Hindlimb muscle (tissue), 1 donor: Measurements from ENCODE around the gene CNTF. TPM values are rescaled to one million over a fixed set of nuclear protein-coding genes. Genes with fewer than 3 reads are reported as not detected.
A peak's percentile ranks its signal among the peaks of the same experiment; 100 is the strongest.

ENCODE experiments used
- DNase-seq: peaks from one replicate; pipeline ENCODE4 v3.0.0-alpha.2; 2013
- polyA plus RNA-seq: library from polyadenylated mRNA; unstranded; fragments of 120-200 nt; gene quantifications from one replicate; pipeline ENCODE4 v1.2.1, GENCODE V29; 2013; ENCODE audit not compliant: insufficient read length

Gene CNTF
- polyA plus RNA-seq, 1 donor, result 0.61 TPM

GRCh38 chr11:58645854-58646253 is 23.4 kb downstream of the CNTF start:
- DNase-seq, result no peak

GRCh38 chr11:58647141-58647699 is 24.8 kb downstream of the CNTF start:
- DNase-seq, result no peak

DNA sequence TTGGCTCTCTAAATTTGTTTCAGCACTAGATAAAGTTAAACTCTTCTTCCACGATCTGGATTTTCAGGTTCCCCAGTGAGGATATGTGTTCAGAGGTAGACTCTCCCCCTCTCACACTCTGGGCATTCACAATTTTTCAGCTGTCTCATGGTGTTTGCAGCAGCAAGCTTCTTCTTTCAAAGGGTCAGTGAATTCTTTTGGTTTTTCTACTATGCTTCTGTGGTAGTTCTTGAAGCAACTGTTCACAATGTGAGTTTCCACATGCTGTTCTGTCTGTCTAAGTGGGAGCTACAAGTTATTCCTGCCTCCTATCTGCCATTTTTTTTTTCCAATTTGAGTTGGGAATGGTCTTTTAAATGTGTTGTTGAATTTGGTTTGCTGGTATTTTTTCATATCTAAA is 25.4 kb downstream of the CNTF start:
- DNase-seq, result no peak

- DNase-seq, result no peak
Observed at GRCh38 chr11:58649623-58650022, 27.2 kb downstream of the CNTF start.

DNA sequence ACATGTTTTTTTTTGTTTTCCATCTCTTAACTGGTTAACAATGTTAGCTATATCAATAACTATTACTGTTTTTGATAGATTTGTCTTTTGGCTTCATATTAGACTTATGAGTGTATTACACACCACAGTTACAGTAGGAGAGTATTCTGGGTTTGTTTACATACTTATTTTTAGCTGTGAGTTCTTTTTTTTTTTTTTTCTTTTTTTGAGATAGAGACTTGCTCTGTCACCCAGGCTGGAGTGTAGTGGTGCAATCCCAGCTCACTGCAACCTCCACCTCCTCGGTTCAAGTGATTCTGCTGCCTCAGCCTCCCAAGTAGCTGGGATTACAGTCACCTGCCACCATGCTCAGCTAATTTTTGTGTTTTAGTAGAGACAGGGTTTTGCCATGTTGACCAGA is 28.0 kb downstream of the CNTF start:
- no peak for DNase-seq

DNA sequence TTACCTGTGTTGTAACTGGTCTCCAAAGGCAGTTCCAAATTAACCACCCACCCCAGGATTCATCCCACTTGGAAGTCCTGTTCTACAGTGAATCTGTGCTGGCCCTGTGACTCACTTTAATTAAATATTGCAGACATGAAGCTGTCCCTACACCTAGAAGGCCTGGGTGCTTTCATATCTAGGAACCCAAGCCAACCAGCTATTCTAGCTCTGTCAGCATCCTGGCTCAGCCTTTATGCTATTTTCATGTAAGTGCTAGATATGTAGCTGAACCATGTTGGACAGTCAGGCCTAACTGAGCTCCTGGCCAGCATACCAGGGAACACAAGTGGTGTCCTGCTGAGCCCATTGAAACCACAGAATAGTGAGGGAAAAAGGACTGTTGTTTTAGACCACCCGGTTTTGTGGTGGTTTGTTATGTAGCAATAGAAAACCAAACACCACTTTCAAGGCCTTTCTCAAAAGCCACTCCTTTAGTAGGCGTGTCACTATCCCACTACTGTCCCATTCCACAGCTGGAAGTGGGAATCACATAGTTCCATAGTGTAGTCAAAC is 30.3 kb downstream of the CNTF start:
- no peak for DNase-seq

GRCh38 chr11:58654079-58654907 is 31.8 kb downstream of the CNTF start:
- DNase-seq, result peak; percentile 70

DNA sequence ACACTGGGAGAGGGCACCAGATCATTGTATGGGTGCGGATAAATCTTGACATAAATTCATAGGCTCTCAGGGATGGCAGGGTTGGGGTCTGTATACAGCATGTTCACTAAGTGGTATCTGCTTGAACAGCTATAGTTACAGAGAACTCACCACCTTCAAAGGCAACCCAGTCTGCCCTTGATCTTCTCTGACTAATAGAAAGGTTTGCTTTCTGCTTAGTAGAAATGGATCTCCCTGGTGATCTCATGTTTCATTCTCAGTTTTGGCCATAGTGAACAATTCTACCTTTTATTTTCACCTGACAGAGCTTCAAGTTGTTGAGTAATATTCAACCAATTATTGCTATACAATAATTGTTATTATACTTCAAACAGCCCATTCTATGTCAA is 32.4 kb downstream of the CNTF start:
- no peak for DNase-seq

GRCh38 chr11:58656348-58656747 is 33.9 kb downstream of the CNTF start:
- no peak for DNase-seq

DNA sequence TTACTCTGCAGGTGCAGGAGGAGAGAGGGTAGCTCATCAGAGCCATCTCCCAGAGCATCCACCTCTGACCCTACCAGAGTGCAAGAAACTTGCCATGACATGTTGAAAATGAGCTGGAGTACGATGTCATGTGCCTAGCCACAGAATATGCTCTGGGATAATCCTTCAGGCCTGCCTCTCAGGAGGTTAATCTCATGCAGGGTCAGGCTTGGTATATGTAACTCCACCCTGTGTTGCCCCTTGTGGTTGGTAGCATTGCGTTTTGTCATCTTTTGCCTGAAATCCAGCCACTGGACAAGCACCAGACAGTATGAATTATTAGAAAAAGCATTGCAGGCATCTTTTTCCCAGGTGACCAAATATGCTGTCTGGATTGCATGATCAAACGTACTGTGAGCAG is 36.2 kb downstream of the CNTF start:
- no peak for DNase-seq

GRCh38 chr11:58659404-58659803 is 36.9 kb downstream of the CNTF start:
- DNase-seq, result no peak

DNA sequence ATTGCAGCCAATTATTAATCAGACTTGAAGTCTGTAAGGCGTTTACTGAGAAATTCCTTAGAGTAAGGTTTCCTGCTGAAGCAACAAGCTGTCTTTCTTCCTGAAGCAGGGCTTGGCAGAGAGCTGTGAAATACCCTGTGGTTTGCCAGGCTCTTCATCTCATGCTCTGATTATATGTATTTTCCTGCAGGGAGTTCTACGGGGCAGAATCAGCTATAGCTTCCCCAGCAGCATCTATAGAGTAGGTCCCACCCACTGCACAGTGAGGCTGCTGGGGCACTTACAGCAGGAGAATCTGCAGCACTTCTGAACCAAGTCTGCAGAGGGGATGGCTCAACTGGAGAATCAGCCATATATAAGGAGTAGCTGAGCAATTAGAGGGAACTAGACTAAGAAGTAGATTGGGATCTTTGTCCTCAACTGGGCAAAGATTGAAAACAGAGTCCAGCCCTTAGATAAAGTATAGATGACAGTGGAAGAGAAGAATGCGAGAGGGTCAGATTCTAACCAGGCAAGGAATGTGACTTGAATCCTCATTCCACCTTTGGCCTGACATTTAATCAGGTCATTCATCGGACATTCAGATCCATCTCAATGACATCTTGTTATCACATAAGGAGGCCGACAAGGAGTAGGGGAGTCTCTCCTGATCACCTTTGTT is 37.6 kb downstream of the CNTF start:
- no peak for DNase-seq

- no peak for DNase-seq
Observed at GRCh38 chr11:58671983-58672633, 49.6 kb downstream of the CNTF start.

DNA sequence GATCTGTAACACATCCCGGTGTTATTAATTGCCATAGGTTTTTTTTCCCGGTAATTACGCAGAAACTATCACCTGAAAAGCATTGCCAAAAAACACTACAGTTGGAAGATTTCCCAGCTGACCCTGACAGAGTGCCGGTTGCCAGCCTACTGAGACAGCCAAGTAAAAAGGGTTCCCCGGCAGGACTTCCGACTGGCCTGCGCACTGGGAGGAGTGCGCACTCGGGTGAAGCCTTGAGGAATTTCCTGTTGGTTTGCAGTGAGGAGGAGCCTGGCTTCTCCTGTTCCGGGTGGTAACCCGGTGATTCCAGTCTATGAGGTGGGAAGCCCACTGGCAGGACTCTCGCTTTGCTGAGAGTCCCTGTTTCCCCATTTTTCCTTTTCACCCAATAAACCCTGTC is 52.1 kb downstream of the CNTF start:
- DNase-seq, result no peak

Other genes starting within 250 kb of the CNTF start
- not detected for gene OR5B3, start 215.8 kb upstream of the CNTF start, polyA plus RNA-seq
- not detected for gene OR5B2, start 194.5 kb upstream of the CNTF start, polyA plus RNA-seq
- not detected for gene OR5B12, start 180.4 kb upstream of the CNTF start, polyA plus RNA-seq
- not detected for gene OR5B21, start 114.6 kb upstream of the CNTF start, polyA plus RNA-seq
- gene LPXN, start 46.8 kb upstream of the CNTF start, polyA plus RNA-seq, result 5.0 TPM
- 37.7 TPM for gene ZFP91, start 43.6 kb upstream of the CNTF start, polyA plus RNA-seq
- not detected for gene GLYAT, start 109.3 kb downstream of the CNTF start, polyA plus RNA-seq
- gene GLYATL2, start 222.0 kb downstream of the CNTF start, polyA plus RNA-seq, result 1.1 TPM